Neural cell (in vitro differentiated cells): ENCODE data around the gene NINL.

Experiments used
- CTCF ChIP-seq: fragments of 450-650 bp; IDR thresholded peaks from 2 replicates; pipeline ENCODE4 v1.5.1; 2014; ENCODE audit warnings: antibody characterized with exemption, mild to moderate bottlenecking, moderate library complexity; ENCODE audit not compliant: poor library complexity, severe bottlenecking
- EP300 ChIP-seq: fragments of 450-650 bp; conservative IDR thresholded peaks from 2 replicates; pipeline ENCODE4 v1.6.1; 2014; ENCODE audit warnings: antibody characterized with exemption, mild to moderate bottlenecking, moderate library complexity; ENCODE audit not compliant: poor library complexity, severe bottlenecking
- EZH2 ChIP-seq: fragments of 200-600, 300-800 bp; shearing (Covaris generic), sonication (generic); IDR thresholded peaks from 2 replicates; pipeline ENCODE4 v1.6.1; 2014; ENCODE audit warnings: antibody characterized with exemption, low read length, borderline replicate concordance, mild to moderate bottlenecking; ENCODE audit not compliant: insufficient read depth, poor library complexity, severe bottlenecking
- MXI1 ChIP-seq: fragments of 450-650 bp; conservative IDR thresholded peaks from 2 replicates; pipeline ENCODE4 v1.6.1; 2014; ENCODE audit warnings: antibody characterized with exemption, mild to moderate bottlenecking; ENCODE audit not compliant: poor library complexity, severe bottlenecking
- POLR2AphosphoS5 ChIP-seq: IDR thresholded peaks from 2 replicates; pipeline ENCODE4 v1.6.1; 2012
- REST ChIP-seq: IDR thresholded peaks from 2 replicates; pipeline ENCODE4 v1.6.1; 2012; ENCODE audit warnings: borderline replicate concordance
- SMC3 ChIP-seq: fragments of 450-650 bp; conservative IDR thresholded peaks from 2 replicates; pipeline ENCODE4 v1.6.1; 2014; ENCODE audit warnings: antibody characterized with exemption, mild to moderate bottlenecking, moderate library complexity; ENCODE audit not compliant: poor library complexity
- TAF1 ChIP-seq: IDR thresholded peaks from 2 replicates; pipeline ENCODE4 v1.6.1; 2012; ENCODE audit warnings: low read depth

- no peak for TF ChIP-seq CTCF
- TF ChIP-seq EP300 = no peak
- TF ChIP-seq EZH2 = no peak
- no peak for TF ChIP-seq POLR2AphosphoS5
- TF ChIP-seq REST = no peak
- TF ChIP-seq SMC3 = peak; percentile 50
- peak; percentile 95 for TF ChIP-seq MXI1
- no peak for TF ChIP-seq TAF1
Observed at GRCh38 chr20:25407311-25408169, 177.8 kb downstream of the NINL start, which contains the start of gene GINS1.
